NCI-H128 (cell line): Measurements from ENCODE around the gene IL1RL2.

Experiments used
- DNase-seq: peaks from one replicate; lab custom pipeline; 2025; ENCODE audit not compliant: unreplicated experiment; lab: John Stamatoyannopoulos, UW

IL1RL2 gene

DNA sequence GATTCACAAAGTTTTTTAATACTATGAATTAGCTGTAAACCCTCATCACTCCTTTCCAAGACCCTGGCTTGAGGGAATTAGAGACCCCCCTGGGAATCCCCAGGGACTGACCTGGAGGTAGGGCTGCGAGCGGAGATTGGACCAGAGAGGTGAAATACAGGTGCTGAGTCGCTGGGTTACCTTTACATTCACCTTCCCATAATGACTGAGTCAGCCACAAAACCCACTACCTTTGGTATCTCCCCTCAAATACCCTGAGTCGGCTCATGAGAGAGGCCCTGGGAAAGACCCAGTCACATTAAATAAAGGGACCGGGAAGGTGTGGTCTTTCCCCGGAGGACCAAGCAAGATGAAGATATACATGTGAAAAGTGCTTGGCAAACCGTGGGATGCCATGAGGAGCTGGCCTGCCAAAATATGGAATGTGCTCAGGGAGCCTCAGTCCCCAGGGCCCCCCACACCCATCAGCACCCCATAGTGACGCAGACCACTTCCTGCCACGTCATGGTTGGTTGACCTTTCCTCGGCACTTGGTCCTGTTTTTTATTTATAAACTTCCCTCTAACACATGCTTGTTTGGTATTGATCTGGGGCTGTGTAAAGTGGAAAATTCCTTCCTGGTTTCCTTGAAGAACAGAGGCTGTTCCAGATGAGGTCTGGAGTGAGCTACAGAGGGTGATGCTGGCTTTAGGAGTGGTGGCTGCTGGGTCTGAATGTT, 51.4 kb downstream of the IL1RL2 start:
- DNase-seq, result no peak

DNA sequence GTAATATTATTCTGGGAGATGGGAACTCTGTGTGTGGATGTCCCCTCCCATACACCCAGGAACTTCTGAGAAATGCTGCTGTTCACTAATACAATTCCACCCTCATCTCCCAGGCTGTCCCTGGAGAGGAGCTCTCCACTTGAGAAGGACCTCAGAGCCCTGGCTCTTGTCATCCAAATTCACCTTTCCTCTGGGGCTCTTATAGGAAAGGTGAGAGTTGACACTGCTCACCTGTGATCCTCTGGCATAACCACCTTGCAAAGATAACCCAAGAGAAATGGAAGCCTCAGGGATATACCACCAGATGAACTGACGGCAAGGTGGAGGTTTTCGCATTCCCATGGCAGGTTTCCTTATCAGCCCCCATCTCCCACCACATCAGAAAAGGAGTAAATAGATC, 52.0 kb downstream of the IL1RL2 start:
- no peak for DNase-seq

DNA sequence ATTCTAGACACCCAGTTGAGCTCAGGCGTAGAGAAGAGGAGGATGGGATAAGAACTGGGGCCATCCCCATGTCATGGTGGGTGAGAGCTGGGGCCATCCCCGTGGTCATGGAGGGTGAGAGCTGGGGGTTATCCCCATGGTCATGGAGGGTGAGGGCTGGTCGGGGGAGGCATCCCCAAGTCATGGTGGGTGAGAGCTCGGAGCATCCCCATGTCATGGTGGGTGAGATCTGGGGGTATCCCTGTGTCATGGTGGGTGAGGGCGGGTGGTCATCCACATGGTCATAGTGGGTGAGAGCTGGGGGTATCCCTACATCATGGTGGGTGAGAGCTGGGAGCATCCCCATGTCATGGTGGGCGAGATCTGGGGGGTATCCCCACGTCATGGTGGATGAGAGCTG, 52.5 kb downstream of the IL1RL2 start:
- no peak for DNase-seq

DNA sequence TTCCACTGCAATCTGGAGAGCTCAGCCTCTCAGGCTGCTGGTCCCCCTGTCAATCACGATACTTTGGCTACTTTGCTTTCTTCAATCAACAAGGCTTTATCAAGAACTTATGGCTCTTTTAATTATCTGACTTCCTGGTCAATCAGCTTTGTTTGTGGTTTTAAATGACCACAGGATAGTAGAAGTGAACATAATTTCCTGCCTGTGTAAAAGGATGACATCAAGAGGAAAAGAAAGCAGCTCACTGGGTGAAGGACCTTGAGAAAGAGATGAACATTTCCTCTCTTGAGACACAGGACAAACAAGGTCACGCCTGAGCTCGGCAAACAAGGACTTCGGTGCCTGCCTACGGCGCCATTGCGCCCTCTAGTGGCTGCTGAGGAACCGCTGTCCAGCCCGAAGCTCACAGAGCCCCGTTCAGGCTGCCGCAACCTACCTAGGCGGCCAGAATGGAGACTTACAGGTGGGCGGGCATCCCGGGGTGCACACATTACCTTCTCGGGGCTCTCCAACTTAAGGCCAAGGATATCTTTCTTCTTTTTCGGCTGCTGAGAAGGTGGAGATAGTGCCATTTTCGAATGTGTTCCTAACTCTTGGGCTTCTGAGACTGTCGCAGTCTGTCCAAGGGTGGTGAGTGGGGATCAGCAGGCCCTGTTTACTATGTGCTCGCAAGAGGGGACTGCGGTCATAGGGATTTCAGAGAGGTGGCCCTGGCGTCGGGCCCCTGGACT, 54.0 kb downstream of the IL1RL2 start:
- peak; percentile 45 for DNase-seq

DNA sequence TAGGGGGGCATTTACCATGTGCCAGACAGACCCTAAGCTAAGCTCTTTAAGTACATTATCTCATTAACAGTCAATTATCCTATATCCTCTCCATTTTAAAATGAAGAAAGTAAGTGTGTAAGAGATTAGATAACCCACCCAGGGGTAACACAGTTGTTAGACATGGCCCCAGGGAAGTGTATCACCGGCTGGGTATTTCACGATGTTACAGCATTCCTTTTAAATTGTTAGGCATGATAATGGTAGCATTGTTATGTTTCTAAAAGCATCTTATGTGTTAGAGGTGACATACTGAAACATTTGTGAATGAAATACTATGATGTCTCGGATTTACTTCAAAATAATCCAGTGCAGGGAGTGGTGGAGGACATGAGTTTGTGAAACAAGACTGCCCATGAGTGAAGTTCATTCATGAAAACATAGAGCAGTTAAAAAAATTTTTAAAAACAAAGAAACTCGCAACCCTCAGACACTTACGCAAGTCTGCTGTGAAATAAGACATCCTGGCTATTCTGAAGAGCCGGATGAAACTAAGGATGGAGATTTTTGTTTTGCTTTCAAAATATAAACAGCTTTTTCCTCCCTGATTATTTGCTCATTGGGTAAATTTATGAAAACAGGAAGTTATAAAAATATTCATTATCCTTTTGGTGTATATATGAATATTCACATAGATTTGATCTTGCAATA, 54.9 kb downstream of the IL1RL2 start:
- DNase-seq, result no peak

DNA sequence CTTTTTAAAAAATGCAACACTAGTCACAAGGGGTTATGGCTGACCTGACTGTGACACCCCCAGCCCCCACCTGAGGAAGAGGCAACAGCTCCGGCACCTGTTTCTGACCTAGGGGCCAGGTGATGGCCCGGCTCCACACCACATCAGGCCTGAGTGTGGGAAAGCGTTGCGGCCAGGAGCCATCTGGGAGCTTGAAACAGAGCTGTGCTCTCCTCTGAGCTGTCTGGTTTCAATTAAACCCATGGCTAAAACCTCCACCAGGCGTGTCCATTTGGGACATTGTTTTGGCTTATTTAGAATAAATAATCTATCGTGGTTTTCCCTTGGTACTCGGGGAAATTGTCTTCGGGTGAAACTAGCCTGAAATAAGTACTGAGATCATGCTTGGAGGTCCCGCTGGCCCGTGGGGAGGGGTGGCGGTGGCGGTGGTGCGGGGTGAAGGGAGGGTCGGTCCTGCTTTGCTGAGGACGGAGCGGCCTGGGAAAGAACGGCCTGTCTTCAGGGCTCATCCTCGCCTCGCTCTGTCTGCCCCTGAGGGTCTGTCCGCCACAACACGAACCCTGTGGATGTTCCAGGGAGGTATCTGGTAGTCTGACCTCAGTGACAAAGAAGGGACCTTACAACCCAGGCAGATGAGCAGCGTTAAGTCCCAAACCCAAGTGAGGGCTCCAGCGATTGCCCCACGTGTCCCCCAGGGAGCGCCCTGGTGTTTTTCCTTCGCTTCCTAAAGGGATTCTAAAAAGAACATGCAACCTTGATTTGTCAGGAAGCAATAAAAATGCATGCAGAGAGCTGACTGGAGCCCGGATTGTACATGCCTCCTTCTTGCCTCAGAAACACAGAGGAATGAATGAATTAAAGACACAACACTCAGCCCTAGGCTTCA, 58.7 kb downstream of the IL1RL2 start:
- DNase-seq, result no peak

DNA sequence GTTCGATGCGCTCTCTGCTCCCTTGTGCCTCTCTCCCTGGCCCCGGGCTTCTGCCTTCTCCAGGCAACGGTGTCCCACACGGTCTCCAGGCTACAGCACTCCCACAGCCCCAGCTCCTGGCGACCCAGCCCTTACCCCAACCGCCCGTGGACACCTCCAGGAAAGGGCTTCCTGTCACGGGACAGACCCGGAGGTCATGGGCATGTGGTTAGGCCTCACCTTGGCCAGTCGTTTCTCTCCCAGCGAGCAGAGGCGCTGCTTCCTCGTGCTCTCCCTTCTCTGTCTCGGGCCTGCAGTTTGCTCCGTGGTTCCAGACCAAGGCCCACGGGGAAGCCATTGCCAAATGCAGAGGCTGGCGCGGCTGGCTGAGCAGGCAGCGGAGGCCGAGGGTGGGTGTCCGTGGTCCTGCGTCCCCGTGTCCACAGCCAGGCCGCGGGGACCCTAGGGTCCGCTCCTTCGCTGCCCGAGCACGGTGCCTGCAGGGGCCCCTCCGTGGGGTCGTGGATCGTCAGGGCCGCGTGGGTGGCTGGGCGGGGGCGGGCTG, 63.5 kb downstream of the IL1RL2 start:
- no peak for DNase-seq

DNA sequence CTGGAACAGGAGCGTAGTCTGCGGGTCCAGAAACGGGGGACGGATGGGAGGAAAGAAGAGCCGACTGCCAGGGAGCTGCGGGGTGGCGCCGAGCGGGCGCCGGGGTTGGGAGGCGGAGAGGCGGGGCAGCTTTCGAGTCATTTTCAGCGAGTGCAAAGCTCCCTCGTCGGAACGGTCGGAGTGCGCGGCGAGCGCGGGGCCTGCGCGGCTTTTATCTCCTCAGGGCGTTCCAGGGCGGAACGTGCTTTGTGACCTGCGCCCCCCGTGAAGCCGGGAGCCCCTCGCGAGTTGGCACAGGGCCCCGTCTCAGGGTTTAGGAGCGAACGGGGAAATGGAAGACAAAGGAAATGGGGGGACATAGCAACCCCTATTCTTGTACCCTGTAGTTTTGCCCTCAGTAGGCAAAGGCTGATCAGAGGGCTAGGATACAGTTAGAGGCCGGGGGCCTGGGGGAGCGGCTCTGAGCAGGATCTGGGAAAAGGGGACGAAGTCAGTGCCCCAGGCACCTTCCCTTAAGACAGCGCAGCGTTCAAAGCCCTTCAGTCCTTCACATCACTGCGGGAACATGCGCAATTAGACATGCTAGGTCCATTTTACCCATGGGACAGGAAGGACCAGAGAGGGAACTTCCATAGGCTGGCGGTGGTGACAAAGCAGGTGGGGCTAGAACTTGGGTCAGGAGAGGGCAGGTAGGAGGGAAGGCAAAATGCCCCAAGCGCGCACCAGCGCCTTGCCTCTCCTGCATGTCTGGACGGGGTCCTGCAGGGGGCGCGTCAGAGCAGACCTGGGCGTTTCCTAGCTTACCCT, 64.4 kb downstream of the IL1RL2 start:
- DNase-seq, result no peak

DNA sequence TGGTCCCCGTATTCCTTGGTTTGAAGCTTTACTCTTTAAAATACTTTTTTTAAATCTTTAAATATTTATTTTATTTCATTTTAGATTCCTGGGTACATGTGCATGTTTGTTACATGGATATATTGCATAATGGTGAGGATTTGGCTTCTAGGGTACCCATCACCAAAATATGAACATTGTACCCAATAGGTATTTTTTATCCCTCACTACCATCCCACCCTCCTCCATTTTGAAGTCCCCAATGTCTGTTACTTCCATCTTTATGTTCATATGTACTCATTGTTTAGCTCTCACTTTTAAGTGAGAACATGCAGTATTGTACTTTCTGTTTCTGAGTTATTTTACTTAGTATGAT, 65.0 kb downstream of the IL1RL2 start:
- DNase-seq, result no peak

DNA sequence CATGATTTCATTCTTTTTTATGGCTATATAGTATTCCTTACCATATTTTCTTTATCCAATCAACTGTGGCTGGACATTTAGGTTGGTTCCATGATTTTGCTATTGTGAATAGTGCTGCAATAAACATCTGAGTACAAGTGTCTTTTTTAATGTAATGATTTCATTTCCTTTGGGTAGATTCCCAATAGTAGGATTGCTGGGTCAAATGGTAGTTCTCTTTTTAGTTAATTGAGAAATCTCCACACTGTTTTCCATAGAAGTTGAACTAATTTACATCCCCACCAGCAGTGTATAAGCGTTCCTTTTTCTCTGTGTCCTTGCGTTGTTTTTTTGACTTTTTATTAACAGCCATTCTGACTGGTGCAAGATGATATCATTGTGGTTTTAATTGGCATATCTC, 65.4 kb downstream of the IL1RL2 start:
- no peak for DNase-seq

DNA sequence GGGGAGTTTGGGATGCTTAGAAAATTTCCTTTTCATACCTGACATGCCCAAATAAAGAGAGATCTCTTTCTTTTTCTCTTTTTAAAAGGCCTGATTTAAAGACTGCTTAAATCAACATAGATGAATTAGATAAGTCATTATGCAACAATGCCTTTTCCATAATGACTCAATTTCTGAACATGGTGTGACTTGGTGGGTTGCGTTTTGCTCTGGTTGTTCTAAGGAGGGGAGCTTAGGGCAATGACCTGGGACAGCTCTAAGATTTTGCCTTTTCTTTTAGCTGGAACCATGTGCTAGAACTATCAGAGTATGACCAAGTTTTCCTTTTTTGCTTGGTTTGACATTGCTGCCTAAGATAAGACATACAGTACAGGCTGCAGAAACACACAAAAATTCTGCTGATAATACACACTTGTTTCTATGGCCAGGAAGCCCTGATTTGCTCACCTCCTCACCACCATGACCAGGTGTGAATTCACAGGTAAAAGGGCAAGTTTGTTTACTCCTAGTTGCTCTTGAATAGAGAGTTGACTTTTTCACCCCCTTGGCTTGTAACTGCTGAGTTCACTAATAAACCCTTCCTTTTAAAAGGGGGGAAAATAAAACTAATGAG, 66.4 kb downstream of the IL1RL2 start:
- no peak for DNase-seq

DNA sequence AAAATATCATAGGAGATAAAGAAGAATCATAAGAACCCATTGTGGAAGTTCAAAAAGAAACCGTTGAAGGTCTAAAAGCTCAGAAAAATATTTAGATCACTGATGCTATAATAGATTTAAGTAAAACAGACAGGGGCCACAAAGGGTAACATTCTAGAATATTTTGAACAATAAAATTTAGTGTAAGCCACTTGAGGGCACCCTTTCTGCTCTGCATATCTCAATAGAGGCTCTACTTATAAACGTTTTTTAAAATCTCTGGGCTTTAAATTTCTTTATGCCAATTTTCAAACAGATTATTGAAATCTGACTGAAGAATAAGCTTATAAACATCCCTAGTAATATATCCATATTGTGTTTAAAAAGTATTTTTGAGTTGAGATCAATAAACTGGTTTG, 66.9 kb downstream of the IL1RL2 start:
- DNase-seq, result no peak

DNA sequence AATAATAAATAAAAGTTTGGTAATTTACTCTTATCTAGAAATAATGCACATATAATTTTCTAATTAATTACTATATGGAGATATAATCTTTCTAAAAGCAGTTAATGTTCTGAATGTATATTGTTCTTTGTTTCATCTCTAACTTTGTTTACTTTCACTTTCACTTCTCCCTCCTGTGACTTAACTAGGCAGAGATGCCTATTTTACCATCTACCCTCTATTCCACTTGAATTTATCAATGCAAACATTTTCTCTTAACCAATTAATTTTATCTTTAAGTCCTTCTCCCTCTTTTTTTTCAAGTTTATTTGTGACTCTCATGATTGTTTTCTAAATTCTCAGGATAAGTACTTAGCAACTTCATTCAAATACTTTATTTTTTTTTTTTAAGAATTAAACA, 69.5 kb downstream of the IL1RL2 start:
- DNase-seq, result no peak

DNA sequence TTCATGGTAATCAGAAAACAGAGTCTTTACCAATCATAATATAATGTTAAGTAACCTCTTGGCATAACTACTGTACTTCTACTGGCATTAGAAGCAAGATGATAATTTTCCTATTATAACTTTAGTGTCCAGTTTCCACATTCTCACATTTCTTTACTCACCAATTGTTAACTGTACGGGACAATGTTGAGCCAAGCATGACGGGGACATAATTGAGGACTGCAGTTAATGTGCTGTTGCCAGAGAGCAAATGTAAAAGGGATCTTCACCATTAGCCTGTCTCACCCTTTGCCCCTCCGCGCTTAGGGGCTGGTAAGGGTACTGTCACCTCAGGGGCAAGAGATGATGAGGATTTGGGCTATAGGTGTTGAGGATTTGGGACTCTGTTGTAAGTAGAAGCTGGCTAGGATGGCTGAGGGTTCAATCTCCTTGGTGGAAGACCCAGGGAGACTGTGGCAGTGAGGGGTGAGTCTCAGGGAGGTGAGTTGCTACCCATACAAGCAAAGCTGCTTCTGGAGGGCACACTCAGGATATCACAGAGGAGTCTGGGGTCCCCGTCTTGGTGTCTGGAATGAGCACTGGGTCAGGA, 70.1 kb downstream of the IL1RL2 start:
- DNase-seq, result no peak

DNA sequence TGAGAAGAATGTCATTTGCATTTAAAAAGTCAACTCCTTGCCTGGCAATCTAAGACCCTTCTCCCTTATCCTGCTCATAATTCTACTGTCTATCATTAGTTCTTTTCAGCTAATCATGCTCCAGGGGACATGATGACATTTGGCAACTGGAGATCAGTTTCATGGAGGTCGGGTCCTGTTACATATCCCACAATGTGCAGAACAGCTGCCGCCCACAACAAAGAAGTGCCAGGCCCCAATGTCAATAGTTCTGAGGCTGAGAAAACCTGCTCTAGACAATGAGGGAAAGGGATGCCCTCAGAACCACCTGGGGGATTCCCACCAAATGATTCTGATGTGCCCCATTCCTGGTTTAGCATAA, 71.2 kb downstream of the IL1RL2 start:
- DNase-seq, result no peak

DNA sequence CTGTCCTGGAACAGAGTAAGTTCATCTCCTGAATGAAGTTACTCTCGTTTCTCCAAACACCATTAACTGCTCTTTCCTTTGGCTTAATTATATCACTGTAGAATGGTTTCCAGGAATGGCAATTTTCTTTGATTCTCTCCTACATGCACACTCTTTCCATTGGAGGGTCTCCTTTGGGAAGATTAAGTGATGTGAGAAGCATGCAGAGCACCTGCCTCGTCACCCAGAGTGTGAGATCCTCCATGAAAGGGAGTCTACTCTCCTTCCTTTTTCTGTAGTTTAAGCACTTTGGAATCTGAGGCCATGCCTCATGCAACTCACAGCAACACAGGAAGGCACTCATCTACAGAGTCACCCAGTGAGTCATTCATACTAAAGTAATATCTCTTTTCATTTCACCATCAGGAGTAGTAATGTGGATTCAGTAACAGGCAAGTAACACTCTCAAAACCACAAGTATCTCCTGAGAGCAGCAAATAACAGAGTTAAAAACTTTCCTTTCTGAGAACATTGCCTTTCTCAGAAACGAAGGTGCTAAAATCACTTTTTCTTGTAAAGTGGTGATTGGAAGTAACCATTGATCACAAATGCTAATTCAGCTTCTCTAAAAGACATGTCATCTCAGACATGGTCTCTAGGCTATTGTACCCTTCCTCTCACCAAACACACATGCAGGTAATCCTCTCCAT, 71.7 kb downstream of the IL1RL2 start:
- no peak for DNase-seq

DNA sequence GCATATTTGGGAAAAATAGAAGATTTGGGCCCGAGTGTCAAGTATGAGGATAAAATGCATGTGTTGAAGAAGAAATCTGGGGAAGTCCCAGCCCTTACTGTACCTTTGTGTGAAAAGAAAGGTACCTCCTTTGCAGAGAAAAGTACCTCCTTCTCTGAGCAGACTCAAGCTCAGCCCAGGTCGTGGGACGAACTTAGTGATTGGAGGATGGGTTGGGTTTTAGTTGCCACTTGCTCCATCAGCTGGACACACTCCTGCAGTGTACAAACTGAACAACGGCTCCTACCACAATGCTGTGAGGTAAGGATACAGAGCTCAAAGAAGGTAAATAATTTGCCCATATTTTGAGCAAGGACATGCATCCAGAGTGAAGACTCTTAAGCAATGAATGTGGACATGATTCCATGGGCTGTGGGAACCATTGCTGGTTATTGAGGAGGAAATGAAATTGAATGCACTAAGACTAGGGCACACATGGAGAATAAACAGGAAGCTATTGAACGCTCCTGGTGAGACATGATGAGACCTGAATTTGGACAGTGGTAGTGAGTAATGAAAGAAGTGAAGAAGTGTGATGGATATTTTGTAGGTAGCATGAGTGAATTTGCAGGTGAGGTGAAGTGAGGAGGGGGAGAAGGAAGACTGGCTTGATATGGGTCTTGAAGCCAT, 74.8 kb downstream of the IL1RL2 start:
- DNase-seq, result no peak
